NCI-H2081 (cell line): ENCODE results near the gene OPA3.

Source experiments
- DNase-seq, 2 experiments: peaks; one replicate each; lab custom pipeline; 2025; lab: John Stamatoyannopoulos, UW

The OPA3 gene

GRCh38 chr19:45598267-45599001, 13.8 kb upstream of the OPA3 start:
- no peak for DNase-seq

GRCh38 chr19:45597425-45598111, 13.0 kb upstream of the OPA3 start:
- no peak for DNase-seq

GRCh38 chr19:45595814-45596213, 11.2 kb upstream of the OPA3 start:
- DNase-seq: no peak

- no peak for DNase-seq
Observed at GRCh38 chr19:45593520-45593919, 8.9 kb upstream of the OPA3 start.

GRCh38 chr19:45592366-45592765, 7.8 kb upstream of the OPA3 start:
- DNase-seq: no peak

- DNase-seq: no peak
Observed at GRCh38 chr19:45591638-45592005, 7.0 kb upstream of the OPA3 start.

- DNase-seq: no peak
Observed at GRCh38 chr19:45591004-45591637, 6.5 kb upstream of the OPA3 start.

GRCh38 chr19:45590300-45591003, 5.8 kb upstream of the OPA3 start:
- no peak for DNase-seq

- no peak for DNase-seq
Observed at GRCh38 chr19:45589768-45590167, 5.2 kb upstream of the OPA3 start.

GRCh38 chr19:45587873-45588272, 3.3 kb upstream of the OPA3 start:
- no peak for DNase-seq

GRCh38 chr19:45585158-45585577, 566 bp upstream of the OPA3 start:
- DNase-seq: no peak

GRCh38 chr19:45581576-45581975, 3.0 kb downstream of the OPA3 start:
- DNase-seq: no peak

- DNase-seq: no peak
Observed at GRCh38 chr19:45578861-45579260, 5.7 kb downstream of the OPA3 start.

- DNase-seq: no peak
Observed at GRCh38 chr19:45577111-45577905, 7.3 kb downstream of the OPA3 start.

- no peak for DNase-seq
Observed at GRCh38 chr19:45576682-45577081, 7.9 kb downstream of the OPA3 start.

GRCh38 chr19:45575216-45575615, 9.4 kb downstream of the OPA3 start:
- no peak for DNase-seq

GRCh38 chr19:45574526-45574925, 10.1 kb downstream of the OPA3 start:
- DNase-seq: no peak

- no peak for DNase-seq
Observed at GRCh38 chr19:45571457-45572220, 13.0 kb downstream of the OPA3 start.

- no peak for DNase-seq
Observed at GRCh38 chr19:45569619-45570421, 14.8 kb downstream of the OPA3 start.

GRCh38 chr19:45568732-45569131, 15.9 kb downstream of the OPA3 start:
- DNase-seq: no peak
